Measurements from ENCODE around the gene DEFB131B.

Gene DEFB131B

GRCh38 chr11:71917646-71918140 is 39.4 kb downstream of the DEFB131B start:
- no peak overlapping the region for H3K4me3 ChIP-seq (ENCODE audit: low read length)
- TF ChIP-seq CTCF (IDR thresholded peaks at IDR 0.05; ENCODE audit: insufficient read depth, low read depth, low read length, missing control alignments) = no peak
- no peak for DNase-seq (ENCODE audit: low read depth)

- TF ChIP-seq CTCF (IDR thresholded peaks at IDR 0.05; ENCODE audit: insufficient read depth, low read depth, low read length, missing control alignments) = no peak
- peak; percentile 89 for DNase-seq (ENCODE audit: low read depth)
- H3K4me3 ChIP-seq (ENCODE audit: low read length) = peak within 1 kb of the TSS; percentile 100
These were observed 49.8 kb downstream of the DEFB131B start, which contains the start of gene XNDC1N for GRCh38 chr11:71927820-71928736. Gene XNDC1N (minus strand): TSS chr11:71928594. CDS start chr11:71923353, 5,241 bp downstream.

GRCh38 chr11:71928737-71929443 is 50.6 kb downstream of the DEFB131B start, which contains the start of gene RNF121:
Gene RNF121 (plus strand): TSS chr11:71929046. CDS start chr11:71929062, 16 bp downstream.
- DNase-seq (ENCODE audit: low read depth) = peak; percentile 98
- no peak for TF ChIP-seq CTCF (IDR thresholded peaks at IDR 0.05; ENCODE audit: insufficient read depth, low read depth, low read length, missing control alignments)
- H3K4me3 ChIP-seq (ENCODE audit: low read length) = peak within 1 kb of the TSS; percentile 100

- TF ChIP-seq CTCF (IDR thresholded peaks at IDR 0.05; ENCODE audit: insufficient read depth, low read depth, low read length, missing control alignments) = no peak
- H3K4me3 ChIP-seq (ENCODE audit: low read length) = peak overlapping the region; percentile 100
These were observed 51.2 kb downstream of the DEFB131B start for GRCh38 chr11:71929491-71929890.

DNA sequence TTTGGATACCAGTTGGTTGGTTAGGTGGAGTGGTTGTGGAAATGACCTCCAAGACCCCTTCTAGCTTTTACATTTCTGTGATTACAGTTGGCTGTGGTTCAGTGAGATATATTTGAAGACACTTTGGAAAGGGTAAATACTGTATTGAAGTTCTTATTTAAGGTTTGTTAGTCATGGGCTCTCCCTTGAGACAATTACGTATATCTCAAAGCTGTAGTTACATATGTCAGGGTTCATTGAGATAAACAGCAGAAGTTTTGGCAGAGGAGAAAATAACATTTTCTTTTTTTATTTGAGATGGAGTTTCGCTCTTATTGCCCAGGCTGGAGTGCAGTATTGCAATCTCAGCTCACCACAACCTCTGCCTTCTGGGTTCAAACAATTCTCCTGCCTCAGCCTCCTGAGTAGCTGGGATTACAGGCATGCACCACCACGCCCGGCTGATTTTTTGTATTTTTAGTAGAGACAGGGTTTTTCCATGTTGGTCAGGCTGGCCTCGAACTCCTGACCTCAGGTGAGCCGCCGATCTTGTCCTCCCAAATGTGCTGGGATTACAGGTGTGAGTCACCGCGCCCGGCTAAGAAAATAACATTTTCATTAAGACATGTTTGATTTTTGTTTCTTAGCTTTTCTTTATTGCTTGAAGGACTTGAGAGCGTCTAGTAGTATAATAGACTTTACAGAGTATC is 52.4 kb downstream of the DEFB131B start:
- TF ChIP-seq CTCF (IDR thresholded peaks at IDR 0.05; ENCODE audit: insufficient read depth, low read depth, low read length, missing control alignments) = no peak
- H3K4me3 ChIP-seq (ENCODE audit: low read length) = no peak overlapping the region
- no peak for DNase-seq (ENCODE audit: low read depth)

More at GRCh38 chr11:71929491-71929890, 51.2 kb downstream of the DEFB131B start:
- no peak for DNase-seq (ENCODE audit: low read depth)

GRCh38 chr11:71931245-71931602 is 53.0 kb downstream of the DEFB131B start:
- no peak for DNase-seq (ENCODE audit: low read depth)
- no peak overlapping the region for H3K4me3 ChIP-seq (ENCODE audit: low read length)
- TF ChIP-seq CTCF (IDR thresholded peaks at IDR 0.05; ENCODE audit: insufficient read depth, low read depth, low read length, missing control alignments) = no peak
